Keratinocyte (primary cell): ENCODE data around the gene GPR137B. TPM values are rescaled to one million over a fixed set of nuclear protein-coding genes. Genes with fewer than 3 reads are reported as not detected.

Experiments
- DNase-seq: peaks from one replicate; pipeline ENCODE4 v3.0.0-alpha.2; 2011; ENCODE audit warnings: low read depth, missing footprints, low spot score
- FAIRE-seq: peaks from 2 replicates; lab custom pipeline; 2011; peaks lifted over from hg19 to GRCh38; lab: Jason Lieb, UNC
- H2AFZ ChIP-seq: 2 replicates; pipeline ENCODE4 v1.6.0; 2012; ENCODE audit warnings: low read length, control low read depth, inconsistent platforms; ENCODE audit not compliant: control insufficient read depth
- H3K27ac ChIP-seq: 2 replicates; pipeline ENCODE4 v1.5.1; 2011; ENCODE audit warnings: low read length; ENCODE audit not compliant: control insufficient read depth, insufficient read depth
- H3K27me3 ChIP-seq: 3 replicates; pipeline ENCODE4 v1.6.0; 2011; ENCODE audit warnings: low read length; ENCODE audit not compliant: control insufficient read depth, insufficient read depth; ENCODE audit errors: extremely low read depth
- H3K36me3 ChIP-seq, 2 experiments: 2 replicates in 1 of 2; 3 replicates in 1 of 2; pipeline ENCODE4 v1.5.1; 2011; ENCODE audit warnings: low read length in 2 of 2, mild to moderate bottlenecking in 1 of 2; ENCODE audit not compliant: control insufficient read depth in 2 of 2, insufficient read depth in 2 of 2; ENCODE audit errors: extremely low read depth in 1 of 2
- H3K4me1 ChIP-seq: 3 replicates; pipeline ENCODE4 v1.5.1; 2011; ENCODE audit warnings: low read length; ENCODE audit not compliant: control insufficient read depth, insufficient read depth; ENCODE audit errors: extremely low read depth
- H3K4me2 ChIP-seq: 3 replicates; pipeline ENCODE4 v1.6.0; 2011; ENCODE audit warnings: low read depth, low read length; ENCODE audit not compliant: control insufficient read depth, insufficient read depth; ENCODE audit errors: extremely low read depth
- H3K4me3 ChIP-seq, 3 experiments: fragments of 200-600 bp in 1 of 3; sonication (generic) in 1 of 3; 2 replicates in 2 of 3; 3 replicates in 1 of 3; pipeline ENCODE4 v1.5.1; 2011 to 2016; ENCODE audit warnings: low read length in 3 of 3, mild to moderate bottlenecking in 3 of 3, control low read depth in 2 of 3, inconsistent platforms in 1 of 3, low read depth in 1 of 3, mixed read lengths in 1 of 3, mixed run types in 1 of 3, moderate library complexity in 1 of 3; ENCODE audit not compliant: control insufficient read depth in 2 of 3, insufficient read depth in 2 of 3; ENCODE audit errors: extremely low read depth in 1 of 3
- H3K79me2 ChIP-seq: 2 replicates; pipeline ENCODE4 v1.6.0; 2012; ENCODE audit warnings: low read length; ENCODE audit not compliant: control insufficient read depth, insufficient read depth
- H3K9ac ChIP-seq: 3 replicates; pipeline ENCODE4 v1.6.0; 2011; ENCODE audit warnings: low read length; ENCODE audit not compliant: control insufficient read depth, insufficient read depth; ENCODE audit errors: extremely low read depth
- H3K9me1 ChIP-seq: 3 replicates; pipeline ENCODE4 v1.6.0; 2011; ENCODE audit warnings: low read length; ENCODE audit not compliant: control insufficient read depth, insufficient read depth; ENCODE audit errors: extremely low read depth
- H3K9me3 ChIP-seq: 2 replicates; pipeline ENCODE4 v1.5.1; 2012; ENCODE audit warnings: low read depth, low read length; ENCODE audit not compliant: control insufficient read depth
- H4K20me1 ChIP-seq: 3 replicates; pipeline ENCODE4 v1.6.0; 2011; ENCODE audit warnings: low read length; ENCODE audit not compliant: control insufficient read depth, insufficient read depth; ENCODE audit errors: extremely low read depth
- EZH2 ChIP-seq: IDR thresholded peaks from one replicate; pipeline ENCODE4 v1.6.1; 2012; ENCODE audit warnings: inconsistent platforms, mild to moderate bottlenecking, low read length, moderate library complexity
- dilution Hi-C: fragments of 300-500 bp; cut with MboI; formaldehyde crosslinking; loops from one replicate; pipeline ENCODE4 v1.7.0; 2020; ENCODE audit warnings: low sequenced_read_pairs; ENCODE audit not compliant: extremely low pct_ligation_motif_present
- polyA plus RNA-seq, 5 experiments: library from polyadenylated mRNA; depleted of rRNA in 3 of 5; stranded (reverse) in 3 of 5; stranded (forward) in 1 of 5; unstranded in 1 of 5; fragments of >200 nt; gene quantifications; 1 replicate in 1 of 5; 2 replicates in 3 of 5; 3 replicates in 1 of 5; pipeline versions ENCODE4 v1.2.1 to v1.2.3, GENCODE V29; 2011 to 2012; ENCODE audit warnings: missing spikeins in 2 of 5, low read depth in 1 of 5, low replicate concordance in 1 of 5
- TF ChIP-seq, protein P1 (sequence below), 3 experiments: IDR thresholded peaks in 1 of 3; conservative IDR thresholded peaks in 1 of 3; optimal IDR thresholded peaks in 1 of 3; 2 replicates in 2 of 3; 3 replicates in 1 of 3; pipeline versions ENCODE3 to v1.5.1; 2011; ENCODE audit warnings: low read length in 3 of 3, mild to moderate bottlenecking in 3 of 3, moderate library complexity in 2 of 3, control low read depth in 1 of 3, inconsistent platforms in 1 of 3; ENCODE audit not compliant: insufficient read depth in 2 of 3; ENCODE audit errors: extremely low read depth in 1 of 3

GPR137B gene
- polyA plus RNA-seq, 1 donor (not counting 4 experiments of a cell fraction or from before 2014, with no cell fraction given), result 7.1 TPM

DNA sequence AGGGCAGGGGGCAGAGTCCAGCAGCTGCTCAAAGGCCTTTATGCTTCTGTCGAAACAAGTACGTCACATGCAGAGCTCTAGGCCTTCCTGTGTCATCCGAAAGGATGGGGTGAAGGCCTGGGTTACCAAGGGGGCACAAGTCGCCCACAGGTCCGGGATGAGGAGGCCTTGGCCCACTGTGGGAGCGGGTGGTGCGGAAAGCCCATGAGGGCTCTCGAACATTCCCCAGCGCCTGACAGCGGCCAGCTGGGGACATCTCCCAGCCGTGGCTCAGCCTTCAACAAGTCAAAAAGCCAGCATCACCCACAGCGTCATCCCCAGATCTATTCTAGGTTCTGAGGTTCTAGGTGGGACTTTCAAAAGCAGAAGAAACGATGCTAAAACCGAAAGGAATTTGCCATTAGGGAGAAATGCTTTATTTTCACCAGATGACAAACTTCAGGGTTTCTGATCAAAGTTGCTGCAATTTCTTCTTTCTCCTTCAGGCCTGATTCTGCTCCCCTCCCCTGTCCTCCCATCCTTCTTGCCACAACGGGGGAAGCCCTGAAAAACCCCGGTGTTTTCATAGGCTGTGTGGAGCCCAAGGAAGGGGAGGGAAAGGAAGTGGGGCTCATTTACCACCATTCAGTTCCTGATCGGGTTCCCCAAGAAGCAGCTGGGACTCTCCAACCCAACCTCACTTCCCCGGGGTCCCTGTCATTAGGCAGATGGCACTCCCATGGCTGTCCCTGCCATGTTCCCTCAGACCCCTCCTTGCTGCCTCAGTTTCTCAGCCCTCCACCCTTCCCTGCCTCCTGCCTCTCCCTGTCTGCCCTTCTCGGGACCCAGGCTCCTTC is 17.6 kb downstream of the GPR137B start:
- DNase-seq (no peak), FAIRE-seq (no peak)
- Histone ChIP-seq H3K27me3 (no peaks in the 10 kb centered on the region), H3K36me3 (no peaks in the 10 kb centered on the region), H3K4me1 (no peaks in the 10 kb centered on the region), H4K20me1 (no peaks in the 10 kb centered on the region), H3K4me3 (no peak overlapping the region), H3K9me1 (no peaks in the 10 kb centered on the region), H3K27ac (no peak overlapping the region), H3K9ac (no peak overlapping the region), H3K79me2 (no peaks in the 10 kb centered on the region), H2AFZ (no peak overlapping the region), H3K4me2 (no peak overlapping the region), H3K9me3 (peaks cover 6% of the 10 kb centered on the region)
- no peak for TF ChIP-seq EZH2
- TF ChIP-seq, protein P1, sequence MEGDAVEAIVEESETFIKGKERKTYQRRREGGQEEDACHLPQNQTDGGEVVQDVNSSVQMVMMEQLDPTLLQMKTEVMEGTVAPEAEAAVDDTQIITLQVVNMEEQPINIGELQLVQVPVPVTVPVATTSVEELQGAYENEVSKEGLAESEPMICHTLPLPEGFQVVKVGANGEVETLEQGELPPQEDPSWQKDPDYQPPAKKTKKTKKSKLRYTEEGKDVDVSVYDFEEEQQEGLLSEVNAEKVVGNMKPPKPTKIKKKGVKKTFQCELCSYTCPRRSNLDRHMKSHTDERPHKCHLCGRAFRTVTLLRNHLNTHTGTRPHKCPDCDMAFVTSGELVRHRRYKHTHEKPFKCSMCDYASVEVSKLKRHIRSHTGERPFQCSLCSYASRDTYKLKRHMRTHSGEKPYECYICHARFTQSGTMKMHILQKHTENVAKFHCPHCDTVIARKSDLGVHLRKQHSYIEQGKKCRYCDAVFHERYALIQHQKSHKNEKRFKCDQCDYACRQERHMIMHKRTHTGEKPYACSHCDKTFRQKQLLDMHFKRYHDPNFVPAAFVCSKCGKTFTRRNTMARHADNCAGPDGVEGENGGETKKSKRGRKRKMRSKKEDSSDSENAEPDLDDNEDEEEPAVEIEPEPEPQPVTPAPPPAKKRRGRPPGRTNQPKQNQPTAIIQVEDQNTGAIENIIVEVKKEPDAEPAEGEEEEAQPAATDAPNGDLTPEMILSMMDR (optimal IDR thresholded peaks at IDR 0.05 in 1 of 3, IDR thresholded peaks at IDR 0.05 in 1 of 3, conservative IDR thresholded peaks at IDR 0.05 in 1 of 3; ENCODE audit: extremely low read depth in 1 of 3, insufficient read depth in 2 of 3, low read length in 3 of 3), result no peak
- dilution Hi-C loops, result no loop called here

DNA sequence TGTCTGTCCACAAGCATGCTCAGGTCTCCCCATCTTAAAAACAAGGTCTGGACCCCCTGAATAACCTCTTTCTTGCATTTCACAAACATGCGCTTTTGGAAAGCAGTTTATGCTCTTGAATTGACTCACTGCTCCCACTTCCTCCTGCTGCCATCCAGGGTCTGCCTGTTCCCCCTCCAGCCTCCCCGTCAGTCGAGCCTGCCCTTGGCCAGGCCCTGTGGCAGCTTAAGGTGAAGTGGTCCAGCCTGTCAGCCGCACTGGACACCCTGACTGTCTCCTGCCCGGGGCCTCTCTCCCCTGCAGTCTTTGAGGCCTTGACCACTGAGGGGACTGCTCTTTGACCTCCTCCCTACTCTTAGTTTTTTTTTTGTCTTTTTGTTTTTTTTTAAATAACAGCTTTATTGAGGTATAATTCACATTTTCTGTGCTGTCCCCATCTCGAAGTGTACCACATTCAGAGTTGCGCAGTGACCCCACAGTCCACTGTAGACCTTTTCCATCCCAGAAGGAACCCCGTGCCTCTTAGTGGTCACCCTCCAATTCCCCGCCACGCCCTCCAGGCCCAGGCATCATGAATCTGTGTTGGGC is 18.3 kb downstream of the GPR137B start:
- H3K4me3 ChIP-seq, result no peak overlapping the region
- H3K79me2 ChIP-seq, result no peaks in the 10 kb centered on the region
- DNase-seq, result no peak
- H3K9ac ChIP-seq, result no peak overlapping the region
- FAIRE-seq, result no peak
- H4K20me1 ChIP-seq, result no peaks in the 10 kb centered on the region
- H3K36me3 ChIP-seq, result no peaks in the 10 kb centered on the region
- H3K9me3 ChIP-seq, result peaks cover 6% of the 10 kb centered on the region
- dilution Hi-C loops, result no loop called here
- H2AFZ ChIP-seq, result no peak overlapping the region
- H3K27me3 ChIP-seq, result no peaks in the 10 kb centered on the region
- no peak overlapping the region for H3K4me2 ChIP-seq
- H3K27ac ChIP-seq, result no peak overlapping the region
- no peak for TF ChIP-seq EZH2
- TF ChIP-seq, protein P1 (optimal IDR thresholded peaks at IDR 0.05 in 1 of 3, IDR thresholded peaks at IDR 0.05 in 1 of 3, conservative IDR thresholded peaks at IDR 0.05 in 1 of 3; ENCODE audit: extremely low read depth in 1 of 3, insufficient read depth in 2 of 3, low read length in 3 of 3), result no peak
- H3K9me1 ChIP-seq, result no peaks in the 10 kb centered on the region
- no peaks in the 10 kb centered on the region for H3K4me1 ChIP-seq
